NK-92 treated with Interleukin-12 subunit alpha and Interleukin-12 subunit beta, amount 100 ng/mL, for 24 hours (cell line): ENCODE data around the gene CLIC4.

Experiments
- DNase-seq: peaks from one replicate; lab custom pipeline; 2025; lab: John Stamatoyannopoulos, UW

Gene CLIC4

DNA sequence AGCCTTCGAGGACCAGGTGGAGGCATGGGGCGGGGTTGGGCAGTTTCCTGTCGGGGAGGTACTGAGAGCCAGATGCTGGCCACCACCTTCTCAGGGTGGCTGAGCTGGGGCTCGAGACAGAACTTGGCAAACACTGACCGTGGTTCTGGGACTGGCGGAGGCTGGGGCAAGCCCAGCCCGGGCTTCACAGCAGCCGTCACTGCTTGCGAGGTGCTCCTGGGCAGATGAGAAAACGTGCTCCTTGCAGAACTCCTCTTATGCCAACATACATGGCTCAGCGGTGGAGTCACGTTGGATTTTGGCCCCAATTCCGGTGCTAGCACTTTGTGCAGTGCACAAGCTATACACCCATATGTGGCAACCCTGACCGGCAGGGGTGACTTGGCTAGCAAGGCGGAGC is 115.6 kb downstream of the CLIC4 start:
- DNase-seq = no peak

DNA sequence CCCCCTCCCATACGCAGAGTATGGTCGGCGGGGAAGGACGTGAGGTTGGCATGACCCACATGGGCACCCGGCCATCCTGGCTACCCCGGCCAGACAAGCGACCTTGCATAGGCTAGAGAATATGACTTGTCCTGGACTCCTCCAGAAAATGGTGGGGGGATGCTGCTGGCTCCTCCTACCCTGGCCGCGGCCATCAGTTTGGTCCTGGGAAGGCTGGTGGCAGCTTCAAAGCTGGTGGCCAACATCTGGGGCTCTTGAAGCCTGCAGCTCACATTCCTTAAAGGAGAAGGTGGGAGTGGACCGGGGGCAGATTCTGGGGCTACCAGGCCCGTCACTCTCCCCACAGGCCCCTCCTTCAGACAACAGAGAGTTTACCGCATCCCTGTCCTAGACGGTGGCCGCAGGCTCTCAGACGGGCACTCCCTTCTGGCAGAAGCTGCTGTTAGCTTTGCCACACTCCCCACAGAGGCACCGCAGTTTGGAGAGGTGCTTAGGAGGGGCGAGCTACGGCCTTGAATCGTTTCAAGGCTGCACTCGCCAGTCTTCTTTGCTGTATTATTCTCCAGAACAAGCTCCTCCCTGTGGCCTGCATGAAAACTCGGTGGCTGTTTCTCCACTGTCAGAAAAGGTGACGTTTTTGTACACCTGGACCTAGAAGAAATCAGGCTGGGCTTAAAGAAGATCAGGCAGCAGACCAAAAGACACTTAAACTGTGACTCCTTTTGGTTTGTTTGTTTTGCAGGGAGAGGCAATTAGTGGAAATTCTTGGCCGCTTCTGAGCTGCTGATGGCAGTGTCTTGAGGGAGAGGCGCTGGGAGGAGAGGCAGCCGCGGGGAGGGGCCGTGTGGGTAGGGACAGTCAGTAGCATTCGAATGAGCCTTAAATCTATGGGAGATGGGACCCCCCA is 116.8 kb downstream of the CLIC4 start:
- DNase-seq = no peak

DNA sequence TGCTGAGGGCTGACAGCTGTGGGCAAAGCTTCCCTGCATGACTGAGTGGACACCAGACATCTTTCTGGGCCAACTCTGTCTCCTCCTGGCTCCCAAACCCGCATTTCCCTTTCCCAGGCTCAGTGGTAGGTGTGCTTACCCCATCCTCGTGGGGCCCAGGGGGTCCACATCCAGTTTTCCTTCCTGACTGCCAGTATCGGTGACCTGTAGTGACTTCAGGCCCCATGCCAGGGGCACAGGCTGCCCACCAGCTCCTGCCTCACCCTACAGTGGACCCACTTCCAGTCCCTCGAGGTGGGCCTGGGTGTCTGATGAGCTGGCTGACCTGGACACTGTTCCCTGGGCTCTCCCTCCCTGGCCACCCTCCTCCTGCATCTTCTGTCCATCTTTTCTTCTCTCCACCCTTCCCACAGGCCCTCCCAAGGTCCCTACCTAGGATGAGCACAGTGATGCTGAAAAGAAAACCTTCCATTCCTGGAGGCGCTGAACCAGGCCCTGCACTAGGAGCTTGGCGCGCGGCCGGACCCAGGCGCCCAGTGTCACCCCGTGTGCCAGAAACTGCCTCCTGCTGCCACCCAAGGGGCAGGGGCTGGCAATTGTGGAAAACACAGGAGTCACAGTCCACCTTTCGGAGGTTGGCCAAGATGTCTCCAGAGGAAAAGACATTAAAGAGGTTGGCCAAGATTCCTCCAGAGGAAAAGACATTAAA is 117.7 kb downstream of the CLIC4 start:
- no peak for DNase-seq

DNA sequence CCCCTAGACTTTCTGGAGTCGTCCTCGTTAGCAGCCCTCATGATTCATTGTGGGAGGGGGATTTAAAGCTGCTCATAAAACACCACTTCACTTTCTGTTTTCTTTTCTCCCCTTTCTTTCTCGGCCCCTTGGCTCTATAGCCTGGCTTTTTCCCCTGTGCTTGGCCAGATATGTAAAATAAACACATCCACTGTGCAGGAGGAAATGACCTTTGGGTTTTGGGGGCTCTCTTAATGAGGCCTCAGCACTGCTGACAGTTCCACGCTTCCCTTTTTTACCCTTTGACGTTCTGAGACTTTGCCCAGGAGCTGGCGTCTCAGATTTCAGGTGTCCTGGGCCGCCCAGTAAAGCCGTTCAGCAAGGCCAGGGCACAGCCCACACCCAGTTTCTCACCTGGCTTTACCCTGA is 119.1 kb downstream of the CLIC4 start:
- DNase-seq = no peak

DNA sequence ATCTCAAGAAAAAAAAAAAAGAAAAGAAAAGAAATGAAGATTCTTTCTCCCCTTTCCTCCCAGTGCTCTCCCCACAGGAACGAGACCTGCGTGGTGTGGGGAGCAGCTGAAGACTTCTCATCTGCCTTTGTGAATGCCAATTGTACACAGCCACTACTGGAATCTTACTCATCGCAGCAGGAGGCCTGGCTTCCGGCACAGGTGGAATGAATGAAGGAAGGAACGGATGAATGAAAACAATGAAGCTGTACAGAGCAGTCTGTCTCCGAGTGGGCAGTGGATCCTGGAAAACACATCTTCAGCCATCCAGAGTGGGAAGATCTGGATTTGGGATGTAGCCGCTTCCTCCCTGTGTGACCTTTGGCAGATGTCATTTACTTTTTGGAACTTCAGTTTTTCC is 119.9 kb downstream of the CLIC4 start:
- DNase-seq = no peak

DNA sequence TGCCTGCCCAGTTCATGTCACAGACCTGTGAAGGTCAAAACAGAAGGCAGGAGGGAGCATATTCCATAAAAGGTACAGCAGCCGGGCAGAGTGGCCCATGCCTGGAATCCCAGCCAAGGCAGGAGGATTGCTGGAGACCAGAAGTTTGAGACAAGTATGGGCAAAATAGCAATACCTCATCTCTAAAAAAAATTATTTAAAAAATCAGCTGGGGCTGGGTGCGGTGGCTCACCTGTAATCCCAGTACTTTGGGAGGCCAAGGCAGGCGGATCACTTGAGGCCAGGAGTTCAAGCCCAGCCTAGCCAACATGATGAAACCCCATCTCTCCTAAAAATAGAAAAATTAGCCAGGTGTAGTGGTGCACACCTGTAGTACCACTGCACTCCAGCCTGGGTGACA is 120.3 kb downstream of the CLIC4 start:
- DNase-seq = no peak

DNA sequence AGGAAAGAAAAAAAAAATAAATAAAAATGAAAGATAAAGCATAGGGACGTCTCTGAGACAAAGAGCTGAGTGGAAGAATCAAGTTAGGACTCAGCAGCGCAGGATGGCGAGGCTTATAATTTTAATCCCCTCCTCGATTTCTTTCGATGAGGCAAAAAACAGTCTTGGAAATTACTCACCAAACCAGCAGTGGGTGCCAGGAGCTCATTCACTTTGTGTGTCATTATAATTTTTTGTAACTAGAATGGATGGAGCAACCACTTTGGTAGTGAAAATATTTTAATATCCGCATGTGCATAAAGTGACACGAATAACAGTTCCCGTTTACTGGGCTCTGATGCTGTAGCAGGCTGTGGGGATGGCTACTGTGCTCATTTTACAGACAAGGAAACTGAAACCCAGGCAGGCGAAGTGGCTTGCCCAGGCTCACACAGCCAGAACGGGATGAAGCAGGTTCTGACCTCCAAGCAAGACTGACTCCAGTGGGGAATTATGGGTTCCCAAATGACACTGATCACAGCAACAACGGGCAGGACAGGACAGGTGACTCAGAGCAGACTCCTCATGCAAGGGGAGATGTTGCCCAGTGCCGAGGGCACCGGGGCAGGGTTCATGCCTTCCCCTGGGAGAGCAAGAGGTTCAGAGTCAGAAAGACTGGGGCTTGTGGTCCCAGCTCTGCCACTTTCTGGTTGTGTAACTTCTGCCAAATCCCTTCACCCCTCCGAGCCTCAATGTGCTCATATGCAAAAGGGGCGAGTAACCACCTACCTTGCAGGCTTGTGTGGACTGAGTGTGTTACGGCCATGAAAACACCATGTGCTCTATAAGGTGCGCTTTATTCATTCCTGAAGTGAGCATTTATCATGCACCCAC is 121.2 kb downstream of the CLIC4 start:
- DNase-seq = no peak

DNA sequence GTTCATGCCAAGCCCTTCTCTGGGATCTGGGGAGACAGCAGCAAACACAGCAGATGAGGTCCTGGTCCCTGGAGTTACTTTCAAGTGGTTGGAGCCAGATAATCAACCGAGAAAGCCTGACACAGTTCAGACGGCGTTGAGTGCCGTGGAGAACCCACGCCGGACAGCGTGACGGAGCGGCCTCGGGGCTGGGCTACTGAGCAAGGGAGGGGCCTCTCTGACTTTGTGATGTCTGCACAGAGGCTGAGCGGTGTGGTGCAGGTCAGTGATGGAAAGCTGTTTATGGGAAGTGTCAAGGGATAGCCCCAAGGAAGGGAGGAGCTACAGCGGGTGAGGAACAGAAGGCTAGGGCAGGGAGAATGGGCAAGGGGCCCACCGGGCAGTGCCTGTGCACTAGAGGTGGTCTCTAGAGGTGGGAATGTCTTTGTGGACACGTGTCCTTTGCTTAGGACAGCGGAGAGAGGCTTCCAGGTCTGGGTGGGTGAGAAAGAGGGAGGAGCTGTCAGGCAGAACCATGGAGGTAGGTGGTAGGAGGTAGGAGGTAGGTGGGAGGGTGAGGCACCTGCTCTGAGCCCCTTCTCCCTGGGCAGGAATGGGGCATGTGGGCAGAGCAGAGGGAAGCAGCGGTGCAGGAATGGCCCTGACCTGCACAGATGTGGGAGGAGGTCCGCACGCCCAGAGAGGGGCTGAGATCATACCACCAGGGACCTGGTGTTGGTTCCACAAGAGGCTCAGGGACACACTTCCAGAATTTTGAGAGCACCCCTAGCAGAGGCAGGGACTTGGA is 122.0 kb downstream of the CLIC4 start:
- no peak for DNase-seq

DNA sequence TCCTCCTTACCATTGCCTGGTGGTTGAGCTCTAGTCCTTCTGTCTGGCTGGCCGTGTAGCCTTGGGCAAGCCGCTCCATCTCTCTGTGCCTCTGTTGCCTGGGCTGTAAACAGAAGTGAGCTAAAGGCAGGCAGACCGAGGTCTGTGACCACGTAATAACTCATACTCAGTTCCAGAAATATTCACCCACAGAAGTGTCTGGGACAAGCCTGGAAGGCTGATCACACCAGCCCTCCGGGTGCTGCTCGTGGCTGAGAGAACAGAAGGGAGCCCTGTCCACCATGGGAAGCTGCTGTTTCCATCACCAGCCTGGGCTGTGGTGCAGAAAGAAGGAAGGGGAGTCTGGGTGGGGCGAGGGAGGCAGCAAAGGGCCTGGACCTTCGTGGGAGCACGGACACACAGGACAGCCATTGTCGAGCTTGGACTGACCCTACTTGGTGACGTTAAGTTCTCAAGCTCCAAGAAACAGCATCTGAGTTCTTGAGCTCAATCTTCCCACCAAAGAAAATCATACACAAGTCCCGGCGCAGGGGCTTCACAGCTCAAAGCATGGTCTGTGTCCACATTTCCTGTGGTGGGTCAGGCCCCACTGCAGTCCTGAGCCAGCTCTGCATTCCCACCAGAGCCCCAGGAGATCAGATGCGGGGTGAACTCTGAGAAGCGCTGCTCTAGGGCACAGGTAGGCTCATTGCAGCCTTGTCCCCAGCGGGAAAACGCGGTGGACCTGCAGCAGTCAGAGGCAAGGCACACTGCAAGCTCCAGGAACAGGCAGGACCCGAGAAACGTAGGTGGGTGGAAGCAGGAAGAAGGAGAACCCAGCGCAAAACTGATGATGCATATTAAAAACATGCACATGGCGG is 123.0 kb downstream of the CLIC4 start:
- DNase-seq = no peak

DNA sequence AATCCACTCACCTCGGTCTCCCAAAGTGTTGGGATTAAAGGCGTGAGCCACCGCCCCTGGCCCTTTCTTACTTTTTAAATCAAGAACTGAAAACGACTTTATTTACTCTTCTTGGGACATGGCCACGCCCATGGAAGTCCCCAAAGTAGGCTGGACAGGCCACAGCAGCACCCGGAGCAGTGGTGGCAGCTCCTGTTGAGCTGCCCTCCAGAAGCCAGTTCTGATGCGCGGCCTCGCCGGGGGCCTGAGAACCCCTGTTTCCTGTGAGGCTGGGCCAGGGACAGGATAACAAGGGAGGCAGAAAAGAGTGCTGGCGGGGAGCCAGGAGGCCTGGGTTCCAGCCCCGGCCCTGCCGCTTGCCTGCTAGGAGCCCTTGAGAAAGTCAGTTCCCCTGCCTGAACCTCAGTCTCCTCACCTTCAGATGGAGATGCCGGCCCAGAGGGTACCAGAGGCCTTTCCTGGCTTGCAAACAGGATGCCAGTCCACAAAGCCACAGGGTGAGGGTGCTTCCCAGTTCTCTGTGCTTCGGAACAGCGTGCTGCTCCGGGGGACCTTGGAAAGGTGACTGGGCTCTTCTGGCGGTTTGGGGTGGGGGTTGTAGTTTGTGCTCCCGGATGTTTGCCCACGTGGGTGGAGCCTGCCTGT is 125.4 kb downstream of the CLIC4 start:
- DNase-seq = no peak

DNA sequence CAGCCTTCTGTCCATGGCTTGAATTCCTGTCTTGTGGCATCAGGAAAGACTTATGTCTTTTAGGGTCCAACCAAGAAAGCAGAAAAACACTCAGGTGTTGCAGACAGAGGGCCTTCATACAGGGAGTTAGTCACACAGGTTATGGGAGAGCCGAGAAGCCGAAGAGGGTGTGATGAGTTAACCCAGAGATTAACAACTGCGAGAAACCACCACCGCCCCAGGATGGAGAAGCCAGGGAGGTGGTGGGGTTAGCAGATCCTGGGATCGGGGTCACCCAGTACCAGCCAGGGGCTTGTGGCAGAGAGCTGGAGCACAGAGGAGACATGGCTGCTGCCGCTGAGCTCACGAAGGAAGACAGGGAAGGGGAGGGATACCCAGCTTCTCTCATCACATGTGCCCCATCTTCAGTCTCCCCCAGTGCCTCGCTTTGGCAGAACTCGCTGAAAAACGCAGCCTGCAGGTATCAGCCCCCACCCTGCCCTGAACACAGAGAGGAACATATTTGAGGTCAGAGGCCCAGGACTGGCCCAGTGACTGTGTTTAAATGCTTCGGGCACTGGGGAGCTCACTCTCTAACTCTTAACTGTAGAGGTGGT is 126.2 kb downstream of the CLIC4 start:
- no peak for DNase-seq

DNA sequence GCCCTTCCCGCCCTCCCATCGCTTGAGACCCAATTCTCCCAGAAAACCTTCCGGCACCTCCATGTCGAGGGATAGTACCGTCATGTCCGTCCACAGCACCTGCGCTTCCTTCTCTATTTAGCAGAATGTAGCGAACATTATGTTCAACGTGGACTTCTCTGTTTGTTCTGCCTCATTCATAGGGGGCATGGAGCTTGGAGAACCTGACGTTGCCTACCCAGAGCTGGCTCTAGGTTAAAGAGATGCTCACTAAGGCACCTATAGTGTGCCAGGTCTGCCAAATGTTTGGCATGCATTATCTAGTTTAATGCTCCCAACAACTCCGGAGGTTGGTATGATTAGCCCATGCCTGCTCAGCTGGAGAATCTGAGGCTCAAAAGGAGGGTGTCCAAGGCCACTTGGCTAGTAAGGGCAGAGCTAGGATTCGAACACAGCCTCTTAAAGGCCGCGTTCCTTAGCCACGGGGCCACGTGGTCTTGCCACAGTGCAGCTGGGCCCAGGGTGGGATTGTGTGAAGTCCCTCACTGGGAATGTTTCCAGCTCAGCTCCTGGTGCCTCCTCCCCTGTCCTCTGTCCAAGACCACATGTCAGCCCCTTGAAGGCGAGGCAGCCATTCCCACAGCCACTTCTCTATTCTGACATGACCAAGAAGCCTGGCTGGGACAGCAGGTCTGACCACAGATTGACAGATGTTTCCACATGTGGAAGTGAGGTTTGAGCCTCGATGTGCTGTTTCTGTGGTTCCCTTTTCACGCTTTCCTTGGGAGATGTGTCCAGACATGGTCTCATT is 127.0 kb downstream of the CLIC4 start:
- DNase-seq = no peak

DNA sequence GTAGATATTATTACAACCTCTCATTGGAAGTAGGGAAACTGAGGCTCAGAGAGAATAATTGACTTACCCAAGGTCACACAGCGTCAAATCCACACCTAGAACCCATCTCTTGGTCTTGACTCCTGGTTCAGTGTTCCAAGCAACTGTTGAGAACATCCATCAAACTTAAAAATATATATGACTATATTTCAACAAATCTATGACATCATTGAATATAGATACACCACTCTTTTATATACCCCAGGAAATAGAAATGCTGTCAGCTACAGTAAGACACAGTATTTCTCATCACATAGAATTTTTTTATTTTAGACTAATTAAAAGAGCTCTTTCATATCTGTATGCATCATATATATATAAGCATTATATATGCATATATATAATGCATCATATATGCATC is 127.9 kb downstream of the CLIC4 start:
- no peak for DNase-seq

DNA sequence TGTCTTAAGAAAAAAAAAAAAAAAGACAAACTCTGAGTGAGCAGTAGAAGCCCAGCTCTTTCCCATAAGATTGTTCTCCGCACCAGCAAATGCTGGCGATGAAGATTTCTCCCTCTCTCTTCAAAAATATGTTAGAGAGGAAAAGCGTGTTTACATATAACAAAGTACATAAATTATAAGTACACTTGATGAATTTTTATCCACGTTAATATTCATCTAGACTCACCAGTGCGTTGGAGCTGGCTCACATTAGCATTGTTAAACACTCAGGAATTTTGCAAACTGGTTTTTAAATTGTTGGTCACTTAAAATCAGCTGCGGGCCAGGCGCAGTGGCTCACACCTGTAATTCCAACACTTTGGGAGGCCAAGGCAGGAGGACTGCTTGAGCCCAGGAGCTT is 128.8 kb downstream of the CLIC4 start:
- DNase-seq = no peak

DNA sequence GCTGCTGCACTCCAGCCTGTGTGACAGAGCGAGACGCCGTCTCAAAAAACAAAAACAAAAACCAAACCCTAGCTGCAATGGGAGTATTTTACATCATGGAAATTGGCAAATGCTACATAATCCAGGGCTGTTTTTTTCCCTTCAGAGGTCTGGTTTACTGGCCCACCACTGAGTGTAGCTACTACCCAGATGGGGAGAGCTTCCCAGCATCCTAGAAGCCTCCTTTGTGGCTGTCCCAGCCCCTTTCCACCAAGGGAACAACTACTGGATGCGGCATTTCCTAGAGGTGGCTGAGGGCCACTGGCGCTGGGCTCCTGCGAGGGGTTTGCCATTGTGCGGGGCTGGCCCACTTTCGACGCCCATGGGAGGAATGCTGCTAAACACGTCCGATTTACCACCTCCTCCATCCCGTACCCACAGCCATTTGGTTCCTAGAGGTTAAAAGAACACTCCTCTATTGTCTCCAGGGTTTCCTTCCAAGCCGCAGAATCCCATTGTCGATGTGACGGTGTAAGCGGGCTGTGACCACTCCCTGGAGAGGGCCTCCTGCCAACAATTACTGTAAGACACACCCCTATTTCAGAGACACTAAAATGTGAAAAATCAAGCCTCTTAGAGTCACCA is 129.5 kb downstream of the CLIC4 start:
- no peak for DNase-seq

DNA sequence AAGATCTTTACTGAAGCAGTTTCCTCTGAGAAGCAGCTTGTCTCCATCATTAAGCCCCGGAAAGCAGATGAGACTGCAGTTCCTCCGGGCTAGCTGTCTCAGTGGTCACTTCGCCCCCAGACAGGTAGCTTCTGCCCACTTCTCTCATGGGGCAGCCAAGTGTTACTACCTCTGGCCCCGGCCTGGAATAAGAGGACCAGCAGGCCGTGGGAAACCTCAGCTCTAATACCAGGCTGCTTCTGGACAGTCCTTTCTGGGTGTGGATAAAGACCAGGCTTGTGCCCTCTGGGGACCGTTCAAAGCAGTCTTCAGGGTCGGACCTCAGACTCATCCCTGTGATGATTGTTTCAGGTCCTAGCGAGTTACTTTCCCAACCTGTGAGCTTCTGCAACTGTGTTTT is 130.0 kb downstream of the CLIC4 start:
- DNase-seq = no peak

DNA sequence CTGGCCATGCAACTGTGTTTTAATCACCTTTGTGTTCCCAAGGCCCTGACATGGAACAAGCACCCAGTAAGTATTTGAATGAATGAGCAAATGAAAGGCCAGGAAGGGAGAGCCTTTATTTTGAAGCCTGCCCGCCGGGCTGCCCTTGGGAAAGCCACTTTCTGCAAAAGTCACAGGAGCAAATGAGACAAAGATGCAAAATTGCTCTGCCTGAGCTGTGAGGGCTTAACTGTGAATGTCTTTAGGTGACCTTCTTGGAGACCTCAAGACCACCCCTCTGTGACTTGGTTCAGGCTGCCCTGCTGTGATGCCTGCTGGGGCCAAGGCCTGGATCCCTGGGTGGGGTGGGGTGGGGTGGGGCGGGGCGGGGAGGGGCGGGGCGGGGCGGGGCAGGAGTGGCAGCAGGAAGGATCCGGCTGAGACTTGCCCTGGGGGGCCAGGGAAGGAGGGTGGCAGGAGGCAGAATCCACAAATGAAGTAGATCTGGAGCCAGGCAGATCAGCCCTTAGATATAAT is 130.8 kb downstream of the CLIC4 start:
- no peak for DNase-seq

DNA sequence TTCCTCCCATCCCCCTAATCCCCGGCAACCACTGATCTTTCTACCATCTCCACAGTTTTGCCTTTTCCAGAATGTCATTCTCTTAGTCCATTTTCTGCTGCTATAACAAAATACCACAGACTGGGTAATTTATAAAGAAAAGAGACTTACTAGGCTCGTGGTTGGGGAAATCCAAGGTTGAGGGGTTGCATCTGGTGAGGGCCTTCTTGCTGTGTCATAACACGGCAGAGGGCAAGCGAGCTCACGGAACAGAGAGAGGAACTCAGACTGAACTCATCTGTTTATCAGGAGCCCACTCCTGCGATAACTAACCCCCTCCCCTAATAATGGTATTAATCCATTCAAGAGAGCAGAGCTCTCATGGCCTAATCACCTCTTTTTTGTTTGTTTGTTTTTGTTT is 132.8 kb downstream of the CLIC4 start:
- no peak for DNase-seq
